ENCODE data around the gene RSPO3.
"Not testable (repeated sequence)": the region's sequence is repeated elsewhere in the genome, so short reads cannot be mapped to it uniquely, and the experiment has no call there.

Gene RSPO3

DNA sequence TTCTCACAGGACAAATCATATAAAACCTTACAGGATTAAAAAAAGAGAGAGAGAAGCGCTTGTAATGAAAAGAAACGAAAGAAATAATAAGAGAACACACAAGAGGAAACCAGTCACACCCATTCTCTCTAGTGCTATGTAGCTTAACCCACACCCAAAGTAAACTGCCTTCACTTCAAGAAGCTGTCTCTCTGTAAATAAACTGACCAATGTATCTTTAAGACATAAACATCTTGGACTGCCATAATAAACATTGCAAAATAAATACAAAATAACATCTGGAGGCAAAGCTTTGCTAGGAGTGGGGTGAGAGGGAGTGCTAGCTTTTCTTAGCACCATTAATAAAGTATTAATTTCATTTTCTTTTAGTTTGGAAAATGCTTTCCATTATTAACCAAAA lies 86.6 kb downstream of the RSPO3 start:
- DNase-seq (ENCODE audit: low read depth): no peak

DNA sequence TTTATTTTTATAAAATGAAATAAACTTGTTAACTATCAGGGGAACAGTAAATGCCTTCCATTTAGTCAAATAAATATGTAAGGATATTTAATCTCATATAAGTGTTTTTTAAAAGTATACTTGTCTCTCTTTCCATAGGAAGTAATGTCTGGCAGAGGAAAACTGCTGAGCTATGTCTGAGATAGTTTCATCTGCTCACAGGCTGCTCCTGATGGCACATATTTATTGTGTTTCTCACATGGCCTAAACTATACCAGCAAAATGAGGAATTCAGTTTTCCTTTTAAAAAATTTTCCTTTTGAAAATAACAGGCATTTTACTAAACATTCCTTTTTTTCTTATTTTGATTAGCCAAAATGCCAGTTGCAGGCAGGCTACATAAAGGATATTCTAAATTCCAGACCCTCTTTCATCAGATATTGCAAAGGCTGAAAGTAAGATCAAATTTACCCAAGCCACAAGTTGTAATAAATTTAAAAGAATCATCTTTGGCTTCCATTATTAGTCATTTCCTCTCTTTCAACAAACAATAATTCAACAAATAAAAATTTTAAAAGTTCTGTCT lies 88.1 kb downstream of the RSPO3 start:
- DNase-seq (ENCODE audit: low read depth): peak; percentile 5

DNA sequence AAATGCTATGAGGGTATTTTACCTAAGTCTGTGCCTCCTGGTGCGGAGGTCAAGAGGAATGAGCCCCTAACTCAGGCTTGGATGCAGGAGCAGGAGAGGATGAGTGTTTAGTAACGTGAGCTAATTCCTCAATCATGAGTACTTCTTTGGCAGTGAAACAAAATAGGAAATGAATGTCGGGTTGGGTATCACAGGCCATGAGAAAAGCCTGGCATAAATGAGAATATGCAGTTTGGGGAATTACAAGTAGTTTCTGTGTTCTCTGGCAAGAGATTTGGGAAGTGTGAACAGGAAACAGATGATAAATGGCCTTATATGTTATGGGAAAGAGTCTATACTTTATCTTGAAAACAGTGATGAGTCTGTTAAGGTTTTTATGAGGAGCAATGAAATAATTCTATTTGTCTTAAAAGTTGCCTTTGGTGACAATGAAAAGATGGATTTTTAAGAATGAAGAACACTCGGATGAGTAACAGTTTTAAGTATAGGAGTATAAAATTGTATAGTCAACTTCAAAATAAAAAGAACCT lies 89.2 kb downstream of the RSPO3 start:
- DNase-seq (ENCODE audit: low read depth): peak; percentile 36

DNA sequence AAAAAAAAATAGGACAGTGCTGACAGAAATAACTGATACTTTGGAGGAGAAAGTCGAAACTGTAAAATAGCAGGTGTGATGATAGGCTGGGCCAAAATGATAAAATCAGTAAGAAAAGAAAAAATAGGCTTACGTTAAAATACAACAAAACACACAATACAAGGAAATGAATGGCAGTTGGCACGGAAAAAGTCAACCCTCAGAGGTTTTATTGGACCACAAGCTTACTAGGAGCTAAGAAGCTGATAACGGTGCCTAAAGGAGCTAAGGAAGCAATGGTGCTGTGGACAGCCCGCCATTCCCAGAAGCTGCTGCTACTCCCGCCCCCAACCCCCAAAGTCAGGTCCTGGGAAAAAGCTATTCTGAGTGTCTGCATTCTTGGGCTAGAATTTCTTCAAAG lies 92.3 kb downstream of the RSPO3 start:
- no peak for DNase-seq (ENCODE audit: low read depth)

DNA sequence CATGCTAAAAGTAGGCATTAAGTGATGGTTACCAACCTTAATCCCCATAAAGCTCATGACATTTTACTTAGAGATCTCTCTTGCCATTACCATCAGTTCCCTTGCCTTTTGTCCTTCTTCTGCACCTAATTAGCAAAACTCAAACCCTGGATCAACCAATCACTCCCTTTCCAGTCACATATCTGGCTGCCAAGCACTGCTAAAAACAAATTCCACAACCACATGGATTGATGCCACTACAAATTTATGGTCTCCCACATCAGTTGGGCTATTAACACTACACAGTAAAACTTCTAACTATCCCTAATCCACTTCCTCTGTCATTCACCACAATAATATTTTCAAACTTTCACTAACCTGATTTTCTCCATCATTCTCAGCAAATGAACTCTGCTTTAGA lies 93.9 kb downstream of the RSPO3 start:
- DNase-seq (ENCODE audit: low read depth): no peak

DNA sequence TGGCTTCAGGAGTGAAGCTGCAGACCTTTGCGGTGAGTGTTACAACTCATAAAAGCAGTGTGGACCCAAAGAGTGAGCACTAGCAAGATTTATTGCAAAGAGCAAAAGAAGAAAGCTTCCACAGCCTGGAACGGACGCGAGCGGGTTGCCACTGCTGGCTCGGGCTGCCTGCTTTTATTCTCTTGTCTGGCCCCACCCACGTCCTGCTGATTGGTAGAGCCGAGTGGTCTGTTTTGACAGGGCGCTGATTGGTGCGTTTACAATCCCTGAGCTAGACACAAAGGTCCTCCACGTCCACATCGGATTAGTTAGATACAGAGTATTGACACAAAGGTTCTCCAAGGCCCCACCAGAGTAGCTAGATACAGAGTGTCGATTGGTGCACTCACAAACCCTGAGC lies 95.6 kb downstream of the RSPO3 start:
- DNase-seq (ENCODE audit: low read depth): not testable (repeated sequence)

DNA sequence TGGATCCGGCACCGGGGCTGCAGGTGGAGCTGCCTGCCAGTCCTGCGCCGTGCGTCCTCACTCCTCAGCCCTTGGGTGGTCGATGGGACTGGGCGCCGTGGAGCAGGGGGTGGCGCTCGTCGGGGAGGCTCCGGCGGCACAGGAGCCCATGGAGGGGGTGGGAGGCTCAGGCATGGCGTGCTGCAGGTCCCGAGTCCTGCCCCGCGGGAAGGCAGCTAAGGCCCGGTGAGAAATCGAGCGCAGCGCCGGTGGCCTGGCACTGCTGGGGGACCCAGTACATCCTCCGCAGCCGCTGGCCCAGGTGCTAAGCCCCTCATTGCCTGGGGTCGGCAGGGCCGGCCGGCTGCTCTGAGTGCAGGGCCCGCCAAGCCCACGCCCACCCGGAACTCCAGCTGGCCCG lies 96.1 kb downstream of the RSPO3 start:
- DNase-seq (ENCODE audit: low read depth): not testable (repeated sequence)

DNA sequence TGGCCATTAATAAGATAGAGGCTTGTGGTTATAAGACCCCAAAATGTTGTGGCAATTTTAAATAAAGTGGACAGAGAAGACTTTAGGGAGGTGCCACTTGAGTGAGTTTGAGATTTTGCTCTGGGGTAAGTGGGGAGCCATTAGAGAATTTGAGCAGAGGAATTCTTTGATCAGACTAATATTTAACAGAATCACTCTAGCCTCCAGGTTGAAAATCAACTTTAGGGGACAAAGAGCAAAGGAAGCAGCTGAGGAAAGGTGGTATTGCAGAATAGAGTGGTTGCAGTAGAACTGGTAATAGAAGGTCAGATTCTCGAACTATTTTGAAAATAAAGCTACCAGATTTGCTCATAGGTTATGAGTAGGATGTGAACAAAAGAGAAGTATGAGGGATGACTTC lies 97.5 kb downstream of the RSPO3 start:
- DNase-seq (ENCODE audit: low read depth): no peak

DNA sequence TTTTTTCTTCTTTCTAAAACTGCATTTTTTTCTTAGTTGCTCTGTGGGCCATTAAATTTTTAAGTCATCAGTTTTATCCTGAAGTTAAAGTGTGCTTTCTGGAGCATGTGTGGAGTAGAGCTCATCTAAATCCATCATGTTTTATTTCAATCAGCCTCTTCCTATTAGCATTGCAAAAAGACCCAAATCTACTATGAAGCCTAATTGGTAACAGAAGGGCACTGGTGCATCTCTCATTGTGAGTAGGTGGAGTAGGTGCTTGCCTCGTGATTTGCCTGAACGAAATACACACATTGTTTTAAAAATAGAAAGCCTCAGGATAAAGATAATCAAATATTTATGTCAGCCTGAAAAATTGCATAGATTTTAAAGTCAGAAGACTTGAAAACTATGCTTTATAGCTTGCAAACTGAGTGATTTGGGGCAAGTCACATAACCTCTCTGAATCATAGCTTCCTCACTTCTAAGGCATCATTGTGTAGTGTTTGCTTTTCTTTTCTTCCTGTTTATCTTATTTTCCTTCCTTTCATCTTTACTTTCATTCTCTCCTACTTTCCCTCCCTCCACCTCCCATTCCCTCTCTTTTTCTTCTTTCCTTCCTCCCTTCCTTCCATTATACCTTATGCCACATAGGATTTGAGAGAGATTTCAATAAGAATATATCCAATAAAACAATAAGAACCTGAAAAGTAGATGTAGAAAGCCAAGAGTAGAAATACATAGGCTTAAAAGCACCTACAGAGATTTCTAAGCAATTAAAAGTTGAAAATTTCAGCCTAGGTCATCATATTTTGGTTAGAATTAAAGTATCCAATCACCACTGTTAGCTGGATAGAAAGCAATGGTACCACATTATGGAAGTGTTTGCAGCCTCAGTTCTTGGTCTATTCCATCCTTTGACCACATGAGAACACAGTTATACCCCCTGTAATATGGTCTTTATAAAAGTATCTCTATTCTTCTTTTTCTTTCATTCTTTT lies 98.6 kb downstream of the RSPO3 start:
- DNase-seq (ENCODE audit: low read depth): no peak

DNA sequence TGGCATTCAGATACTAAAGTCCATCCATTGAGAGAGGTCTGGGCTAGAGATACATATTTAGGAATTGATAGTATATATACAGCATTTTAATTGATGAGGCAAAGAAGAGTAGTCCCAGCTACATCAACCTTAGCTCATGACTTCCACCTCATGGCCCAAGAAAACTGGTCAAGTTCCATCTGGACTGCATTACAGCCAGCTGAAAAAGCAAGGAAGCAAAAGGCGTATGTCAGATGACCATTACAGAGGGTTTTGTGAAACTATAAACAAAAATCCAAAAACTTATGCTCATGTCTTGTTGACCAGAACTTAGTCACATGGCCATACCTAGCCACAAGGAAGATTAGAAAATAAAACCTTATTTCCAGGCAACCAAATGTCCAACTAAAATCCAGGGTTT lies 101.4 kb downstream of the RSPO3 start:
- DNase-seq (ENCODE audit: low read depth): no peak

DNA sequence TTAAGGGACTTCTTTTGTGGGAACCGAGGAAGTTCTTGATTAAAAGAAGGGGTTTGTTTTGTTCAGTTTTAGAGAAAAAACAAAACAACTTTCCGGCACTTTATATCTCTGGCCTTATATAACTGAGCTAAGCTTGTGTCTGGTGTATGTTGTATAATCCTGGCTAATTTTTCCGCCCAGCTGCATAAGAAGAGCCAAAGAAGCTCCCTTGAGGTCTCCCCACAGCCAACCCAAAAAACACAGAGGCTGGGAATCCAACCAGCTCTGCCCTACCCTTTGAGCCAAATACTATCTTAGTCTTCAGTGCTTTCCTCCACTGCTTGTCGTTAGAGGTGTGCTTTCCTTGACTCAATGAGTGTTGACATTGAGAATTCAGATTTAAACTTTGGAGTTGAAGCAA lies 102.7 kb downstream of the RSPO3 start:
- DNase-seq (ENCODE audit: low read depth): no peak

DNA sequence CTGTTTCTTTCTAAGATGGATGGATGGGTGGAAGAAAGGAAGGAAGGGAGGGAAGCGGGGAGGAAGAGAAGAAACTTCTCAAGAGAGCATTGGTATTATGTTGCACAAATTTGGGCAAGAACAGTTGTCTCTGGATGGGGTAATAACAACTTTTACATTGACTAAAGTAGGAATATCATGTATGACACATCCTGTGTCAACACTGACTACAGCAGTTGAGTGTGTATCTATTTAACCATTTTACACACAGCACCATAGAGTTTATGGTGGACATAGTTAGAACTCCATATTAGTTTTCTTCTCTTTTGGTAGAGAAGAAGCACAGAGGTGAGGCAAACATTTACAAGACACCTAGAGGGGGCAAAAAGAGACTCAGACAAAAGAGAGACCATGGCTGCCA lies 103.9 kb downstream of the RSPO3 start:
- DNase-seq (ENCODE audit: low read depth): no peak

DNA sequence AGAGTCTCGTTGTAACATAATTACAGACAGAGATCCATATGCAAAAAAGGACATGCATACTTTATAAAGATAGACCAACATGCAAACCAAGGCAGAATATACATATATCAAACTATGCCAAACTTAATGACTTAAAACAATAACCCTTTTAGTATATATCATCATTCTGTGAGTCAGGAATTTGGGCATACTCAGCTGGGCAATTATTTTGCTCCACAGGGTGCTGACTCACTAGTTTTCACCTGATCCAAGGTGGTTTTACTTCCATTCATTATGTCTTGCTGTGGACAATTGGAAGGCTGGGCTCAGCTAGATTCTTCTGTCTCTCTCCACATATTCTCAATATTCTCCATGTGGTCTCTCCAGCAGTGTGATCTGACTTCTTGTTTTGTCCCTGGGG lies 107.0 kb downstream of the RSPO3 start:
- DNase-seq (ENCODE audit: low read depth): no peak

DNA sequence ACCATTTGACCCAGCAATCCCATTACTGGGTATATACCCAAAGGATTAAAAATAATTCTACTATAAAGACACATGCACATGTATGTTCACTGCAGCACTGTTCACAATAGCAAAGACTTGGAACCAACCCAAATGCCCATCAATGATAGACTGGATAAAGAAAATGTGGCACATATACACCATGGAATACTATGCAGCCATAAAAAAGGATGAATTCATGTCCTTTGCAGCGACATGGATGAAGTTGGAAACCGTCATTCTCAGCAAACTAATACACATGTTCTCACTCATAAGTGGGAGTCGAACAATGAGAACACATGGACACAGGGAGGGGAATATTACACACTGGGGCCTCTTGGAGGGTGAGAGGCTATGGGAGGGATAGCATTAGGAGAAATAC lies 115.3 kb downstream of the RSPO3 start:
- DNase-seq (ENCODE audit: low read depth): not testable (repeated sequence)

DNA sequence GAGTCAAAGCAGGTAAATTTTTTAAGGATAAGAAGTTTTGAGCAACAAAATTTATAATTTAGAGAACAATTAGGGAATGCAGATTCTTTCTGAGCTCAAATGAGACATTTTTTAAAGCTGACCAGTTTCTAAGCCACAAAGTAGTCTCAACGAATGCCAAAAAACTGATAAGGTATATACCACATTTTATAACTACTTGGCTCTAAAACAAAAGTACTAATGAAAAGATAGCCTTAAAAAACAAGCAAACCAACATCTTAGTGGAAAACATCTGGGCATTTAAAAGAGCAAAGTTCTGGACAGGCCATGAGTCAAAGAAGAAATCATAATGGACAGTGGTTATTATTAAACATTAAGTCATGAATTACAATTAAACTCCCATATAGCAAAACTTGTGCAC lies 125.0 kb downstream of the RSPO3 start:
- no peak for DNase-seq (ENCODE audit: low read depth)
